GM12878 (cell line): Measurements from ENCODE around the gene NEDD8. TPM values are rescaled to one million over a fixed set of nuclear protein-coding genes. Genes with fewer than 3 reads are reported as not detected.

Source experiments
- ATAC-seq: fragments of 200-7000 bp; cut with Tn5 transposase; 3 replicates; pipeline ENCODE4 v1.9.1; 2020; ENCODE audit warnings: mild to moderate bottlenecking, moderate library complexity
- BruUV-seq: library from RNA; stranded (reverse); fragments of 400-500 nt; replicated peaks from 2 replicates; lab custom pipeline; 2021; lab: Mats Ljungman, UMichigan
- CTCF ChIA-PET: fragments of 300-600 bp; sonication (Branson Sonifier 250); formaldehyde crosslinking; extraction: SDS; loops from one replicate; lab custom pipeline; 2021; ENCODE audit warnings: inconsistent platforms; lab: Yijun Ruan, JAX
- POLR2A ChIA-PET: fragments of 350-600 bp; formaldehyde crosslinking; extraction: SDS; loops from one replicate; lab custom pipeline; 2021; ENCODE audit warnings: inconsistent platforms; lab: Charles Lee
- RAD21 ChIA-PET: fragments of 300-600 bp; sonication (Branson Sonifier 250); formaldehyde crosslinking; loops from one replicate; lab custom pipeline; 2023; ENCODE audit warnings: antibody characterized with exemption; ENCODE audit not compliant: unreplicated experiment; lab: Charles Lee
- SMC1A ChIA-PET: fragments of 300-600 bp; sonication (Branson Sonifier 250); formaldehyde crosslinking; loops from one replicate; lab custom pipeline; 2023; ENCODE audit not compliant: unreplicated experiment, uncharacterized antibody; lab: Charles Lee
- DNase-seq: peaks from one replicate; pipeline ENCODE4 v3.0.0-alpha.2; 2011; ENCODE audit warnings: low read depth, low spot score
- FAIRE-seq: peaks from 3 replicates; lab custom pipeline; 2011; peaks lifted over from hg19 to GRCh38; lab: Jason Lieb, UNC
- H2AFZ ChIP-seq: 2 replicates; pipeline ENCODE4 v1.6.0; 2011; ENCODE audit warnings: low read depth, low read length, control low read depth; ENCODE audit not compliant: control insufficient read depth
- H3K27ac ChIP-seq: 2 replicates; pipeline ENCODE4 v1.5.1; 2011; ENCODE audit warnings: control low read depth; ENCODE audit not compliant: control insufficient read depth, insufficient read depth
- H3K27me3 ChIP-seq, 2 experiments: replicated peaks in 1 of 2; 2 replicates each; pipeline versions ENCODE4 v1.6.0 to v1.6.1; 2011; ENCODE audit warnings: low read length in 1 of 2; ENCODE audit not compliant: control insufficient read depth in 2 of 2, insufficient read depth in 2 of 2
- H3K36me3 ChIP-seq, 2 experiments: 2 replicates each; pipeline ENCODE4 v1.5.1; 2011; ENCODE audit warnings: low read length in 1 of 2; ENCODE audit not compliant: control insufficient read depth in 2 of 2, insufficient read depth in 2 of 2
- H3K4me1 ChIP-seq: 2 replicates; pipeline ENCODE4 v1.6.1; 2011; ENCODE audit warnings: mild to moderate bottlenecking, low read length, moderate library complexity, mixed read lengths; ENCODE audit not compliant: control insufficient read depth, insufficient read depth
- H3K4me2 ChIP-seq: 2 replicates; pipeline ENCODE4 v1.6.0; 2011; ENCODE audit warnings: control low read depth; ENCODE audit not compliant: control insufficient read depth, insufficient read depth
- H3K4me3 ChIP-seq: fragments of 200-600 bp; sonication (generic); 2 replicates; pipeline ENCODE4 v1.5.1; 2016
- H3K79me2 ChIP-seq: 2 replicates; pipeline ENCODE4 v1.6.0; 2011; ENCODE audit warnings: low read length; ENCODE audit not compliant: control insufficient read depth, insufficient read depth
- H3K9ac ChIP-seq: 2 replicates; pipeline ENCODE4 v1.8.0; 2011; ENCODE audit warnings: low read length, control low read depth, mixed read lengths; ENCODE audit not compliant: control insufficient read depth, insufficient read depth
- H3K9me3 ChIP-seq: replicated peaks from 3 replicates; pipeline ENCODE4 v1.5.1; 2011; ENCODE audit warnings: mild to moderate bottlenecking, low read length; ENCODE audit not compliant: control insufficient read depth, insufficient read depth
- H4K20me1 ChIP-seq: 2 replicates; pipeline ENCODE4 v1.6.0; 2011; ENCODE audit not compliant: control insufficient read depth, insufficient read depth
- ASH2L ChIP-seq: fragments of 300-600, 200-600 bp; sonication (generic); IDR thresholded peaks from 2 replicates; pipeline ENCODE4 v1.6.1; 2017; ENCODE audit warnings: low read depth, mild to moderate bottlenecking, borderline replicate concordance
- RBBP5 ChIP-seq: fragments of 200-600 bp; sonication (generic); conservative IDR thresholded peaks from 2 replicates; pipeline ENCODE4 v1.6.1; 2016
- WGBS: methylation state at CpG from one replicate; pipeline ENCODE4 v1.1.6; 2016; ENCODE audit warnings: low lambda C conversion rate; ENCODE audit not compliant: insufficient replicate concordance, insufficient coverage; ENCODE audit errors: missing lambda C conversion rate; 5-methylcytosine and 5-hydroxymethylcytosine counted together
- in situ Hi-C: fragments of 300-500 bp; cut with MboI; formaldehyde crosslinking; loops from 9 replicates; pipeline ENCODE4 v1.14.3; 2018; ENCODE audit warnings: mixed read lengths
- intact Hi-C: fragments of 100-400 bp; cut with micrococcal nuclease; formaldehyde crosslinking; loops from one replicate; pipeline ENCODE4 v1.14.2; 2022; ENCODE audit not compliant: unreplicated experiment
- polyA plus RNA-seq, 11 experiments: library from polyadenylated mRNA; depleted of rRNA in 4 of 11; unstranded in 6 of 11; stranded (reverse) in 5 of 11; fragments of >200 nt; fragmentation: Nextera tagmentation in 4 of 11; fragmentation: Illumina TruSeq in 1 of 11; extraction: Ambion mirVana in 4 of 11; extraction: Trizol in 1 of 11; gene quantifications; 1 replicate in 1 of 11; 2 replicates in 10 of 11; pipeline versions ENCODE4 v1.2.1 to v1.2.3, GENCODE V29; 2011 to 2016; ENCODE audit warnings: inconsistent platforms in 2 of 11, missing spikeins in 2 of 11, low read depth in 1 of 11
- total RNA-seq, 4 experiments: library from RNA; depleted of rRNA in 3 of 4; stranded (reverse); fragments of >200 nt in 3 of 4; fragmentation: Illumina TruSeq in 1 of 4; extraction: Trizol in 1 of 4; gene quantifications; 2 replicates each; pipeline versions ENCODE4 v1.2.1 to v1.2.3, GENCODE V29; 2013 to 2021
- TF ChIP-seq, protein P1 (sequence below): fragments of 450-650 bp; IDR thresholded peaks from 2 replicates; pipeline ENCODE4 v1.6.1; 2017; ENCODE audit warnings: mild to moderate bottlenecking, moderate library complexity
- TF ChIP-seq, protein P2 (sequence below): fragments of 450-650 bp; formaldehyde crosslinking; IDR thresholded peaks from 2 replicates; pipeline ENCODE4 v1.4.0; 2022; ENCODE audit warnings: mild to moderate bottlenecking, moderate library complexity
- TF ChIP-seq, protein P3 (sequence below): fragments of 450-650 bp; formaldehyde crosslinking; IDR thresholded peaks from 2 replicates; pipeline ENCODE4 v1.5.0; 2022; ENCODE audit warnings: mild to moderate bottlenecking, missing genetic modification characterization

The NEDD8 gene
- total and polyA plus RNA-seq, 10 of the 15 experiments (the other 5 are each of a cell fraction or from before 2014, with no cell fraction given), result 164 to 991 (median 300) TPM

DNA sequence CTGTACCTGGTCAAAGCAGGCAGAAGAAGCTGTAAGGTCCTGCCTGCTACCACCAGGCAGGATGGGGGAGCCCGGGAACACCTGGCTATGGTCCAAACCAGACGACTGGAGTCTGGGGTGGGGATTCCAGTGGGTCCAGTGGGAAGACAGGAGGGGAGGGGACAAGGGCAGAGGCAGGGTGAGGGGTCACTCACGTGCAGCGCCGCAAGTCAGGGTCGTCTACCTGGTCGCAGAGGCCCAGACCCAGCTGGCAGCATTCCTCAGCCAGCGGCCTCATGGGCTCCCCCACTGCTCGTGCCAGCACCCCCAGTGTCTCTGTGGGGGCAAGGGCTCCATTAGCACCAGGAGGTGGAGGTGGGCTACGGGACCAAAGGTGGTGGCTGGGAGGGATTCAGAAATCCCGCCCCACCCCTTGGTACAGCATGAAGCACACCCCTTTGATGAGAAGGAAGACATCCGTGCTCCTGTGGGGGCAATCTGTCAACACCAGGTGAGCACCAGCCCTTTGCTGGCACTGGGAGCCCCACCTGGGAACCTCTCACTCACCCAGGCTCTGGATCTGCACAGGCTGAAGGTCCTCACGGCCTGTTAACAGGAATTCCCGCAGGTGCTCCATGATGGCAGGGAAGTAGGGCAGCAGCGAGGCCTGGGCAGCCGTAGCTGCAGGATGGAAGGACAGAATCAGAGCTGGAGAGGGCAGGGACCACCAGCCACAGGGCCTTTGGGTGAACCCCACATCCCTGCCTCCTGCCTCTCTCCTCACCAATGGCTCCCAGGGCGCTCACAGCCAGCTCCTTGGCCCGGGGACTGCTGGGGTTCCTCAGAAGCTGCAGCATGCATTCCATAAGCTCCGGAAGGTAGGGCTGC, 47.8 kb downstream of the NEDD8 start:
- H2AFZ ChIP-seq, result no peak overlapping the region
- H3K36me3 ChIP-seq, result peaks cover 23 to 49% of the 10 kb centered on the region in 2 experiments
- in situ Hi-C loops, result no loop called here
- intact Hi-C loops, result no loop called here
- no peak overlapping the region for H3K9ac ChIP-seq
- no peak for DNase-seq
- no peak for FAIRE-seq
- CTCF ChIA-PET, result no interaction called here
- 92% methylated on average over 19 of the region's 19 CpGs for WGBS
- RAD21 ChIA-PET, result no interaction called here
- H3K4me3 ChIP-seq, result no peak overlapping the region
- POLR2A ChIA-PET, result no interaction called here
- H3K27ac ChIP-seq, result no peak overlapping the region
- no peaks in the 10 kb centered on the region for H3K9me3 ChIP-seq
- TF ChIP-seq, protein P1, sequence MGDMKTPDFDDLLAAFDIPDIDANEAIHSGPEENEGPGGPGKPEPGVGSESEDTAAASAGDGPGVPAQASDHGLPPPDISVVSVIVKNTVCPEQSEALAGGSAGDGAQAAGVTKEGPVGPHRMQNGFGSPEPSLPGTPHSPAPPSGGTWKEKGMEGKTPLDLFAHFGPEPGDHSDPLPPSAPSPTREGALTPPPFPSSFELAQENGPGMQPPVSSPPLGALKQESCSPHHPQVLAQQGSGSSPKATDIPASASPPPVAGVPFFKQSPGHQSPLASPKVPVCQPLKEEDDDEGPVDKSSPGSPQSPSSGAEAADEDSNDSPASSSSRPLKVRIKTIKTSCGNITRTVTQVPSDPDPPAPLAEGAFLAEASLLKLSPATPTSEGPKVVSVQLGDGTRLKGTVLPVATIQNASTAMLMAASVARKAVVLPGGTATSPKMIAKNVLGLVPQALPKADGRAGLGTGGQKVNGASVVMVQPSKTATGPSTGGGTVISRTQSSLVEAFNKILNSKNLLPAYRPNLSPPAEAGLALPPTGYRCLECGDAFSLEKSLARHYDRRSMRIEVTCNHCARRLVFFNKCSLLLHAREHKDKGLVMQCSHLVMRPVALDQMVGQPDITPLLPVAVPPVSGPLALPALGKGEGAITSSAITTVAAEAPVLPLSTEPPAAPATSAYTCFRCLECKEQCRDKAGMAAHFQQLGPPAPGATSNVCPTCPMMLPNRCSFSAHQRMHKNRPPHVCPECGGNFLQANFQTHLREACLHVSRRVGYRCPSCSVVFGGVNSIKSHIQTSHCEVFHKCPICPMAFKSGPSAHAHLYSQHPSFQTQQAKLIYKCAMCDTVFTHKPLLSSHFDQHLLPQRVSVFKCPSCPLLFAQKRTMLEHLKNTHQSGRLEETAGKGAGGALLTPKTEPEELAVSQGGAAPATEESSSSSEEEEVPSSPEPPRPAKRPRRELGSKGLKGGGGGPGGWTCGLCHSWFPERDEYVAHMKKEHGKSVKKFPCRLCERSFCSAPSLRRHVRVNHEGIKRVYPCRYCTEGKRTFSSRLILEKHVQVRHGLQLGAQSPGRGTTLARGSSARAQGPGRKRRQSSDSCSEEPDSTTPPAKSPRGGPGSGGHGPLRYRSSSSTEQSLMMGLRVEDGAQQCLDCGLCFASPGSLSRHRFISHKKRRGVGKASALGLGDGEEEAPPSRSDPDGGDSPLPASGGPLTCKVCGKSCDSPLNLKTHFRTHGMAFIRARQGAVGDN, result no peak
- TF ChIP-seq, protein P2, sequence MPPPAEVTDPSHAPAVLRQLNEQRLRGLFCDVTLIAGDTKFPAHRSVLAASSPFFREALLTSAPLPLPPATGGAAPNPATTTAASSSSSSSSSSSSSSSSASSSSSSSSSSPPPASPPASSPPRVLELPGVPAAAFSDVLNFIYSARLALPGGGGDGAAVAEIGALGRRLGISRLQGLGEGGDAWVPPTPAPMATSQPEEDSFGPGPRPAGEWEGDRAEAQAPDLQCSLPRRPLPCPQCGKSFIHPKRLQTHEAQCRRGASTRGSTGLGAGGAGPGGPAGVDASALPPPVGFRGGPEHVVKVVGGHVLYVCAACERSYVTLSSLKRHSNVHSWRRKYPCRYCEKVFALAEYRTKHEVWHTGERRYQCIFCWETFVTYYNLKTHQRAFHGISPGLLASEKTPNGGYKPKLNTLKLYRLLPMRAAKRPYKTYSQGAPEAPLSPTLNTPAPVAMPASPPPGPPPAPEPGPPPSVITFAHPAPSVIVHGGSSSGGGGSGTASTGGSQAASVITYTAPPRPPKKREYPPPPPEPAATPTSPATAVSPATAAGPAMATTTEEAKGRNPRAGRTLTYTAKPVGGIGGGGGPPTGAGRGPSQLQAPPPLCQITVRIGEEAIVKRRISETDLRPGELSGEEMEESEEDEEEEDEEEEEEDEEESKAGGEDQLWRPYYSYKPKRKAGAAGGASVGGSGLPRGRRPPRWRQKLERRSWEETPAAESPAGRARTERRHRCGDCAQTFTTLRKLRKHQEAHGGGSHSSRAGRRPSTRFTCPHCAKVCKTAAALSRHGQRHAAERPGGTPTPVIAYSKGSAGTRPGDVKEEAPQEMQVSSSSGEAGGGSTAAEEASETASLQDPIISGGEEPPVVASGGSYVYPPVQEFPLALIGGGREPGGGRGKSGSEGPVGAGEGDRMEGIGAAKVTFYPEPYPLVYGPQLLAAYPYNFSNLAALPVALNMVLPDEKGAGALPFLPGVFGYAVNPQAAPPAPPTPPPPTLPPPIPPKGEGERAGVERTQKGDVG, result no peak
- TF ChIP-seq, protein P3, sequence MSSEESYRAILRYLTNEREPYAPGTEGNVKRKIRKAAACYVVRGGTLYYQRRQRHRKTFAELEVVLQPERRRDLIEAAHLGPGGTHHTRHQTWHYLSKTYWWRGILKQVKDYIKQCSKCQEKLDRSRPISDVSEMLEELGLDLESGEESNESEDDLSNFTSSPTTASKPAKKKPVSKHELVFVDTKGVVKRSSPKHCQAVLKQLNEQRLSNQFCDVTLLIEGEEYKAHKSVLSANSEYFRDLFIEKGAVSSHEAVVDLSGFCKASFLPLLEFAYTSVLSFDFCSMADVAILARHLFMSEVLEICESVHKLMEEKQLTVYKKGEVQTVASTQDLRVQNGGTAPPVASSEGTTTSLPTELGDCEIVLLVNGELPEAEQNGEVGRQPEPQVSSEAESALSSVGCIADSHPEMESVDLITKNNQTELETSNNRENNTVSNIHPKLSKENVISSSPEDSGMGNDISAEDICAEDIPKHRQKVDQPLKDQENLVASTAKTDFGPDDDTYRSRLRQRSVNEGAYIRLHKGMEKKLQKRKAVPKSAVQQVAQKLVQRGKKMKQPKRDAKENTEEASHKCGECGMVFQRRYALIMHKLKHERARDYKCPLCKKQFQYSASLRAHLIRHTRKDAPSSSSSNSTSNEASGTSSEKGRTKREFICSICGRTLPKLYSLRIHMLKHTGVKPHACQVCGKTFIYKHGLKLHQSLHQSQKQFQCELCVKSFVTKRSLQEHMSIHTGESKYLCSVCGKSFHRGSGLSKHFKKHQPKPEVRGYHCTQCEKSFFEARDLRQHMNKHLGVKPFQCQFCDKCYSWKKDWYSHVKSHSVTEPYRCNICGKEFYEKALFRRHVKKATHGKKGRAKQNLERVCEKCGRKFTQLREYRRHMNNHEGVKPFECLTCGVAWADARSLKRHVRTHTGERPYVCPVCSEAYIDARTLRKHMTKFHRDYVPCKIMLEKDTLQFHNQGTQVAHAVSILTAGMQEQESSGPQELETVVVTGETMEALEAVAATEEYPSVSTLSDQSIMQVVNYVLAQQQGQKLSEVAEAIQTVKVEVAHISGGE (CRISPR knock-in tag), result no peak
- TF ChIP-seq RBBP5 (no peak), ASH2L (no peak)
- SMC1A ChIA-PET, result no interaction called here
- no peak for ATAC-seq
- no peaks in the 10 kb centered on the region for H4K20me1 ChIP-seq
- H3K4me1 ChIP-seq, result 0 out of 2 replicates have a peak, but pooled peaks cover 4% of the 10 kb centered on the region
- peaks cover 20% of the 10 kb centered on the region for H3K79me2 ChIP-seq
- no peaks in the 10 kb centered on the region for H3K27me3 ChIP-seq
- BruUV-seq, result no TSS peak
- no peak overlapping the region for H3K4me2 ChIP-seq
